ENCODE measurements around the gene SLC43A2. TPM values are rescaled to one million over a fixed set of nuclear protein-coding genes. Genes with fewer than 3 reads are reported as not detected.
"Not testable (repeated sequence)": the region's sequence is repeated elsewhere in the genome, so short reads cannot be mapped to it uniquely, and the experiment has no call there.

Gene SLC43A2
- total RNA-seq, 2 donors from 2014 or later = 0.52 to 1.6 TPM

- Mint-ChIP-seq H3K36me3 (ENCODE audit: low read depth) (no peaks in the 10 kb centered on the region), H3K9me3 (no peaks in the 10 kb centered on the region), H3K27ac (no peak overlapping the region), H3K27me3 (no peaks in the 10 kb centered on the region), H3K4me1 (no peaks in the 10 kb centered on the region), H3K4me3 (no peak overlapping the region)
- ATAC-seq (replicated peaks) = no peak
These were observed 52.1 kb downstream of the SLC43A2 start for GRCh38 chr17:1576500-1576899.

GRCh38 chr17:1574697-1575471 is 53.8 kb downstream of the SLC43A2 start:
- no peak for ATAC-seq (replicated peaks)
- Mint-ChIP-seq H3K36me3 (ENCODE audit: low read depth) (no peaks in the 10 kb centered on the region), H3K4me1 (no peaks in the 10 kb centered on the region), H3K9me3 (no peaks in the 10 kb centered on the region), H3K27me3 (no peaks in the 10 kb centered on the region), H3K27ac (no peak overlapping the region), H3K4me3 (no peak overlapping the region)

GRCh38 chr17:1573932-1574696 is 54.5 kb downstream of the SLC43A2 start:
- Mint-ChIP-seq H3K36me3 (ENCODE audit: low read depth) (no peaks in the 10 kb centered on the region), H3K9me3 (no peaks in the 10 kb centered on the region), H3K4me3 (no peak overlapping the region), H3K27ac (no peak overlapping the region), H3K27me3 (no peaks in the 10 kb centered on the region), H3K4me1 (no peaks in the 10 kb centered on the region)
- peak; percentile 84 for ATAC-seq (replicated peaks)

- not testable (repeated sequence) for H3K27ac Mint-ChIP-seq; H3K4me1 Mint-ChIP-seq; H3K9me3 Mint-ChIP-seq; H3K4me3 Mint-ChIP-seq; H3K36me3 Mint-ChIP-seq (ENCODE audit: low read depth); H3K27me3 Mint-ChIP-seq; ATAC-seq (replicated peaks)
These were observed 56.0 kb downstream of the SLC43A2 start for GRCh38 chr17:1572646-1573045.

- Mint-ChIP-seq H3K4me3 (no peak overlapping the region), H3K4me1 (peaks cover 14% of the 10 kb centered on the region), H3K9me3 (no peaks in the 10 kb centered on the region), H3K36me3 (ENCODE audit: low read depth) (no peaks in the 10 kb centered on the region), H3K27me3 (no peaks in the 10 kb centered on the region), H3K27ac (no peak overlapping the region)
- ATAC-seq (replicated peaks) = no peak
These were observed 57.3 kb downstream of the SLC43A2 start for GRCh38 chr17:1571341-1571704.

GRCh38 chr17:1568950-1569810 is 59.5 kb downstream of the SLC43A2 start:
- no peaks in the 10 kb centered on the region for H3K9me3 Mint-ChIP-seq
- H3K27me3 Mint-ChIP-seq = no peaks in the 10 kb centered on the region
- H3K4me3 Mint-ChIP-seq = no peak overlapping the region
- ATAC-seq (replicated peaks) = no peak
- no peak overlapping the region for H3K27ac Mint-ChIP-seq
- peaks cover 15% of the 10 kb centered on the region for H3K4me1 Mint-ChIP-seq
- H3K36me3 Mint-ChIP-seq (ENCODE audit: low read depth) = no peaks in the 10 kb centered on the region

- Mint-ChIP-seq H3K4me3 (peak overlapping the region; percentile 76), H3K4me1 (peaks cover 15% of the 10 kb centered on the region), H3K36me3 (ENCODE audit: low read depth) (no peaks in the 10 kb centered on the region), H3K27me3 (no peaks in the 10 kb centered on the region), H3K27ac (peak overlapping the region; percentile 71), H3K9me3 (no peaks in the 10 kb centered on the region)
- ATAC-seq (replicated peaks) = peak; percentile 91
These were observed 62.0 kb downstream of the SLC43A2 start for GRCh38 chr17:1566505-1567199.

- peaks cover 21% of the 10 kb centered on the region for H3K4me1 Mint-ChIP-seq
- no peaks in the 10 kb centered on the region for H3K36me3 Mint-ChIP-seq (ENCODE audit: low read depth)
- ATAC-seq (replicated peaks) = no peak
- no peak overlapping the region for H3K27ac Mint-ChIP-seq
- H3K27me3 Mint-ChIP-seq = no peaks in the 10 kb centered on the region
- peak overlapping the region; percentile 76 for H3K4me3 Mint-ChIP-seq
- H3K9me3 Mint-ChIP-seq = no peaks in the 10 kb centered on the region
These were observed 62.8 kb downstream of the SLC43A2 start for GRCh38 chr17:1565877-1566276.

GRCh38 chr17:1563786-1564613 is 64.6 kb downstream of the SLC43A2 start:
- H3K27ac Mint-ChIP-seq = no peak overlapping the region
- H3K27me3 Mint-ChIP-seq = no peaks in the 10 kb centered on the region
- peak overlapping the region; percentile 65 for H3K4me3 Mint-ChIP-seq
- H3K36me3 Mint-ChIP-seq (ENCODE audit: low read depth) = no peaks in the 10 kb centered on the region
- peaks cover 27% of the 10 kb centered on the region for H3K4me1 Mint-ChIP-seq
- no peaks in the 10 kb centered on the region for H3K9me3 Mint-ChIP-seq
- no peak for ATAC-seq (replicated peaks)

GRCh38 chr17:1563471-1563785 is 65.2 kb downstream of the SLC43A2 start:
- not testable (repeated sequence) for ATAC-seq (replicated peaks); H3K27me3 Mint-ChIP-seq; H3K9me3 Mint-ChIP-seq; H3K27ac Mint-ChIP-seq; H3K36me3 Mint-ChIP-seq (ENCODE audit: low read depth)
- H3K4me1 Mint-ChIP-seq = peaks cover 27% of the 10 kb centered on the region
- peak overlapping the region; percentile 65 for H3K4me3 Mint-ChIP-seq

GRCh38 chr17:1562176-1562643 is 66.4 kb downstream of the SLC43A2 start:
- Mint-ChIP-seq H3K9me3 (no peaks in the 10 kb centered on the region), H3K36me3 (ENCODE audit: low read depth) (peaks cover 4% of the 10 kb centered on the region), H3K27me3 (no peaks in the 10 kb centered on the region), H3K4me3 (peak overlapping the region; percentile 86), H3K4me1 (peaks cover 19% of the 10 kb centered on the region), H3K27ac (no peak overlapping the region)
- peak; percentile 43 for ATAC-seq (replicated peaks)

- Mint-ChIP-seq H3K27ac (peak overlapping the region; percentile 86), H3K27me3 (no peaks in the 10 kb centered on the region), H3K4me3 (peak overlapping the region; percentile 86), H3K9me3 (no peaks in the 10 kb centered on the region), H3K36me3 (ENCODE audit: low read depth) (peaks cover 8% of the 10 kb centered on the region), H3K4me1 (peaks cover 16% of the 10 kb centered on the region)
- peak; percentile 17 for ATAC-seq (replicated peaks)
These were observed 67.0 kb downstream of the SLC43A2 start for GRCh38 chr17:1561420-1562175.

GRCh38 chr17:1560858-1561355 is 67.7 kb downstream of the SLC43A2 start:
- Mint-ChIP-seq H3K27ac (peak overlapping the region; percentile 86), H3K9me3 (no peaks in the 10 kb centered on the region), H3K4me3 (peak overlapping the region; percentile 86), H3K4me1 (peaks cover 18% of the 10 kb centered on the region), H3K27me3 (no peaks in the 10 kb centered on the region), H3K36me3 (ENCODE audit: low read depth) (peaks cover 15% of the 10 kb centered on the region)
- no peak for ATAC-seq (replicated peaks)

Data from activated T-helper 17 cell treated with anti-CD3 and anti-CD28 coated beads, Interleukin-2, amount 50 U/mL, for 72 hours (primary cell).